NOMO-1 treated with DMSO at 0.1 percent for 48 hours (cell line): ENCODE results near the gene COL11A1.

Experiments used
- DNase-seq: peaks from one replicate; lab custom pipeline; 2025; ENCODE audit not compliant: unreplicated experiment; lab: John Stamatoyannopoulos, UW

Gene COL11A1

GRCh38 chr1:102919659-102920058 lies 188.7 kb downstream of the COL11A1 start:
- no peak for DNase-seq

GRCh38 chr1:102901996-102902395 lies 206.3 kb downstream of the COL11A1 start:
- no peak for DNase-seq

DNA sequence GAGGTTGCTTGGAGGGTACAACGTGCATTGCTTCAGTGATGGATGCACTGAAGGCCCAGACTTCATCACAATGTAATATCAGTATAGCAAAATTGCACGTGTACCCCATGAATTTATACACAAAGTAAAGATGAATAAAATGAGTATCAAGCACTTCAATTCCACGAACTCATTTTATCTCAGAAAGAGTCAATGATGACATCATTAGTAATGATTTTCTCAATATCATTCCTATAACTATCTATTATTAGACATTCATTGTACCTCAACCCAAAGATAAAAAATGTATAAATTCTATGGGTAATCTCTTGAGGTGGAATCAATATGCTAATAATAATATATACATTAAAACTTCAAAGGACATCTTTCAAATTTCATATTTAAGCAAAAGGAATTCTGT lies 208.4 kb downstream of the COL11A1 start:
- no peak for DNase-seq

GRCh38 chr1:102897557-102897956 lies 210.8 kb downstream of the COL11A1 start:
- DNase-seq, result no peak

DNA sequence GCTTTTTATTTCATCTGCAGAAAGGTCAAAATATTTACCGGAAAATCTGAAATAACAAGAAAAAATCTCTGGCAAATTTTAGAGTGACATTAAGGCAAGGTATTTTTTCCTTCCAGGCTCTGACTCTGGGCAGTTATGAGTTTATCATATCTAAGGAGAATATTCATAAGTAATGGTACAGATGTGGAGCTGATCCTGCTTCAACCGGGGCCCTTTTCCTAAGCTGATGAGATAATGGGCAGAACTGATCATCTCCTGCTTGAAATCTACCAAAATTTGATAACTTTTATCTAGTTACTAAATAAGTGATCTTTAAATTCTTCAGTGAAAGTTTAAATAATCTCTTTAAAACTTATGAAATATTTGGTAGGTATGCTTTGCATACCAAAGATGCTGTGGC lies 211.6 kb downstream of the COL11A1 start:
- DNase-seq, result no peak

- DNase-seq, result no peak
These were observed 212.0 kb downstream of the COL11A1 start for GRCh38 chr1:102896286-102896685.

DNA sequence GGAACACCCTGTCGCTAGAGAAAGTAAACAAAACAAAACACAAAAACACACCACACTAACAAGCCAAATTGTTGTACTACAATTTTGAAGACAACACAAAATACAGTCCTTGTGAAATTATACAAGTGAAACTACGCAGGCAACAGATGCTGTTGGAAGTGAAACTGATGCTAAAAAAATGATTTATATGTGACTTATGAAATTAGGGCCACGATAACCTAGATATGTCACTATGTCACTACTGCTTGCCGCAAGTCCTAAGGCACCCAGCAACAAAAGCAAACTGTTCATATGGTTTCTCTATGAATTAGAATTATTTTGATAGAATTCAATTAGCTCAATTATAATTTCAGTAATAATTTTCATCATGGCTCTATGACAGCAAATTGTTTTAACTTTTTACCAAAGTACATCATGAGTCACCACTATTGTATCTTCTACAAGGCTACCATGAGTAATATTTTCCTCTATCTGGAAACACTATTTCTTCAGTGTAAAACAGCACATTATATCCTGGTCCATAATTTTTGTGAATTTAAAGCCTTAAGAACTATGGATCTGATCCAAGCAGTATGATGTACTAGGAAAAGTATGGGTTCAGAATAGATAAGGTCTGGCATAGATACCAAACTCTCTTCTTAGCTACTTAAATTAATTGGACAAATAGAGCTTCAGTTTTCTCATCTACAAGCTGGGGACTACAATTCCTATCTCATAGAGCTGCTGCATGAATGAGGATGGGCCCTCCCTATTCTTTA lies 216.3 kb downstream of the COL11A1 start:
- no peak for DNase-seq

DNA sequence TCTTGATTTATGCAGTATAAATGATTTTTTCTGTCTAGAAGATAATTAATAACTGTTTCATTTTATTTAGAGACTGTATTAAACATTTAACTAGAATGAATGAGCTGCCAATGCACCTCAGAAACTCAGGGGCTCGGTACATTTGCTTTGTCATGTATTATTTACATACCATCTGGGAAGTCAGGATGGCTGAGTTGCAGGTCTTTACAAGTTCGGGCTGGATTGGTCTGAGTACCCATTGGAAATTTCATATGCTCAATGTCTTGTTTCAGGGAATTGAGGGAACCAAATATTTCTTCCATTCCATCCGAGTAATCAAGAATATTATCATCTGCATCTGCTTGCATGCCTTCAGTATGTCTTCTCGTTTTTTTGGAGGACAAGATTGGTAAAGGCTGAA lies 221.7 kb downstream of the COL11A1 start:
- DNase-seq, result no peak

- no peak for DNase-seq
These were observed 224.1 kb downstream of the COL11A1 start for GRCh38 chr1:102884238-102884637.

- DNase-seq, result no peak
These were observed 228.8 kb downstream of the COL11A1 start for GRCh38 chr1:102879439-102879993.

GRCh38 chr1:102875756-102876155 lies 232.6 kb downstream of the COL11A1 start:
- no peak for DNase-seq

DNA sequence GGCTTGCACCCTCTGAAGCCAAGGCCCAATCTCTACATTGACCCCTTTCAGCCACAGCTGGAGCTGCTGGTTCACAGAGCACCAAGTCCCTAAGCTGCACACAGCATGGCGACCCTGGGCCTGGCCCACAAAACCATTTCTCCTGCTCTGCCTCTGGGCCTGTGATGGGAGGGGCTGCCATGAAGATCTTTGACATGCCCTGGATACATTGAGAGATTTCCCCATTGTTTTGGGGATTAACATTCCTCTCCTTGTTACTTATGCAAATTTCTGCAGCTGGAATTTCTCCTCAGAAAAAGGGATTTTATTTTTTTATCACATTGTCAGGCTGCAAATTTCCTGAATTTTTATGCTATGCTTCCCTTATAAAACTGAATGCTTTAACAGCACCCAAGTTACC lies 235.8 kb downstream of the COL11A1 start:
- no peak for DNase-seq

GRCh38 chr1:102872097-102872496 lies 236.2 kb downstream of the COL11A1 start:
- DNase-seq, result no peak

- DNase-seq, result no peak
These were observed 244.6 kb downstream of the COL11A1 start for GRCh38 chr1:102863704-102864103.

DNA sequence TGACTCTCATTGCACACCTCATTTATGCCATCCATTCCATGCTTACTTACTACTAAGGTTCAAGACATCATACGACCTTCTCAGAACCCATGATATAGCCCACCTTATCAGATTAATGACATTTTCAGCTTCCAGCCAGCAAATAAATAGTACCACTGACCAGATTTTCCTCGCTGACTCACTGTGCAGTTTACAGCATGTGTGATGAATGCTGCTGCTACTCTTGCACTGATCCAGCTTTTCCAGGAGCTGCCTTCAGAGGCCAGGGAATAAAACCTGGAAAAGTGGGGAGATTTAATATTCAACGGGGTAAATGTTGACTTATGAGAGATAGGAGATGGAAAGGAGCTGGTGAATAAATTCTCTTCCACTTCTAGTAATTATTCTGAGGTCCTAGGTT lies 247.1 kb downstream of the COL11A1 start:
- DNase-seq, result no peak

DNA sequence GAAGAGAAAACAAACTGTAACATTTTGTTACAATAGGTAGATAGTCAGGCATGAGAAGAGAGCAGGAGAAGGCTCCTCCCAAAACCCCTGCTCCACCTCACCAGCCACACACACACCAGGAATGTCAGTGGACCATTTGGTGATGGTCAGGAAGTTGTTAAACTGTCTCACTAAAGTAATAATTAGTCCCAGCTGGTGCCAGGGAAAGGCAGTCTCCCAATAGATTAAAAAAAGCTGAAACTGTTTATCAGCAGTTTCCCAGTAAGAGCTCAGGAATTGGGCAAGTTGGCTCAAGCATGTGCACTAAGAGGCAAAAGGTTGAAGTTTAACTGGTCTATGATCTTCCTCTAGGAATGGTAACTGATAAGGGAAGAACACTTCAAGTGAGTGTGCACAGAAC lies 249.6 kb downstream of the COL11A1 start:
- DNase-seq, result no peak

DNA sequence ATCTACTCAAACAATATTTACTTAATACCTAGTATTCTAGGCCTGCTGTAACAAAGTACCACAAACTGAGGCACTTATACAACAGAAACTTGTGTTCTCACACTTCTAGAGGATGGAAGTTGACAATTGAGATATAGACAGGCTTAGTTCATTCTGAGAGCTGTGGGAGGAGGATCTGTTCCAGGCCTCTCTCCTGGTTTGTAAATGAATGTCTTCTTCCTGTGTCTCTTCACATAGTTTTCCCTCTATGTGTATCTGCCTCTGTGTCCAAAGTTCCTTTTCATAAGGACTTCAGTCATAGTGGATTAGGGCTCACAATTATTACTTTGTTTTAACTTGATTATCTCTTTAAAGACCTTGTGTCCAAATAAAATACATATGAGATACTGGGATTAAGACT lies 251.1 kb downstream of the COL11A1 start:
- no peak for DNase-seq

DNA sequence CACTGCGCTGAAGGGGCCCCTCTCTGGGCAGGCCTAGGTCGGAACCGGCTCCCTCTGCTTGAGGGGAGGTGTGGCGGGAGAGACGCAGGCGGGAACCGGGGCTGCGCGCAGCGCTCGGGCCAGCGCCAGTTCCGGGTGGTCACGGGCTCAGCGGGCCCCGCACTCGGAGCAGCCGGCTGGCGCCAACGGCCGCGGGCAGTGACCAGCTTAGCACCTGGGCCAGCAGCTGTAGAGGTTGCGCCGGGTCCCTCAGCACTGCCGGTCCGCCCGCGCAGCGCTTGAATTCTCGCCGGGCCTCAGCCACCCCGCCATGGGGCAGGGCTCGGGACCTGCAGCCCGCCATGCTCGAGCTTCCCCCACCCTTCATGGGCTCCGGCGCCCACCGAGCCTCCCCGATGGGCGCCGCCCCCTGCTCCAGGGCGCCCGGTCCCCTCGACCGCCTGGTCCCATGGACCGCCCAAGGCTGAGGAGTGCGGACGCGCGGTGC lies 254.6 kb downstream of the COL11A1 start:
- no peak for DNase-seq

DNA sequence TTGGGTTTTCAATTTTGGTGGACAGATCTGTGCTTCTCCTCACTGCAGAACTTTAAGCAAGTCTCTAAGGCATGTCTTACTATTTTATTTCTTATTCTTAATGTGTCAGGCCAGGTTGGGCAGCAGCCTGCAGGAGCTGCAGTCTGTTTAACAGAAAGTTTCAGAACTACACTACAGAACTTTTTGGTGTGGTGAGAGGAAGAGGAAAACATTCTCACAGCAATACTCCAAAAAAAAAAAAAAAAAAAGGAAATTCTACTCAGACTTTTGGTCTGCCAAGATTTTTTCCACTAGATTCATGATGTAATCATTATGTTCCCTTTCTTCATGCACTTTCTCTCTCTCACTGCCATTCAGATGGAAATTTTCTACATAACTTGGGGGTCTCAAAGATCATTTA lies 255.2 kb downstream of the COL11A1 start:
- DNase-seq, result no peak

DNA sequence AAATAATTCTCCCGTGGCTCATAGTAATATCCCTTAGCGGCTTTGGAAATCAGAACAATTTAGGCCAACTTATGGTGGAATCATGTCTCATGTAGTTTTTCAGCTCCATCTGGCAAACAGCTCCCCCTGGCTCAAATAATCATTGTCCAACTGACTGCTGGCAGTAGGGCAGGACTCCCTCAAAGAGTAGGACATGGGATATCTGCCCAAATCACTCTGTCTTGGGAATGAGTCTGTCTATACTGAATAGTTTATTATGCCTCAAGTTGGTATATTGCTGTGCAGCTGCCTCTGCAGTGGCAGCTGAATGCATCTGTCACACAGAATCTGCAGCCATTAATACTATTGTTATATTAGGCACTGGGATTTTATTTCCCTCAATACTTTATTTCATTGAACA lies 255.7 kb downstream of the COL11A1 start:
- DNase-seq, result no peak

DNA sequence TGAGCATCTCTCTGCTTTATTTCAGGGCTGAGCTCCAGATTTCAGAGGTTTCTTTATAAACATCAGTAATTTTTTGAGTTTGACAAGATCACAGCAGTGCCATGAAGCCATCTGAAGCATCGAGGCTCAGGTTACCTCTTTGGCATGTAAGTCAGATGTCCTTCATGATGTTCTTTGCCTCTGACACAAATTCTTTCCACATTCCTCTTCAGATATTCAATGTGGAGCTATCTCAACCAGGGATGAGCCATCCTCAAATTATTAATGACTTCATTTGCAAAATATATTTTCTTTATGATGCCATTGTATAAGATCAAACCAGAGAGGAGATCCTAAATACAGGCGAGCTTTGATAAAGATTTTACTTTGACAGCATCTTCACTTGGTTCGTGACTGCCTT lies 256.7 kb downstream of the COL11A1 start:
- no peak for DNase-seq

DNA sequence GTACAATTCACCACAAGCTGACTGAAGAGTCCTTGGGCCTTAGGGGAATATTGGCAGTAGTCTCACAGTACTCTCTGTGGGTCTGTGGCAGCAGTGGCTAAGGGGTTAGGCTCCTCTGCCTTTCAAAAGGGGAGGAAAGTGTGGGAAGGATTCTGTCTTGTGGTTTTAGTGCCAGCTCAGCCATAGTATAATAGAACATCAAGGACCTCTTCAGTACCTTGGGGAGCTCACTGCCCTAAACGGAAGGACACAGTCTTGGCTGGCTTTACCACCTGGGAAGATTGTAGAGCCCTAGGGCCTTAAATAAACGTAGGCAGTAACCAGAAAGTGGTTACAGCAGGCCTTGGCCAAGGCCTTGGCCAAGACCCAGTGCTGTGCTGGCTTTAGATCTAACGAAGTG lies 265.7 kb downstream of the COL11A1 start:
- DNase-seq, result no peak

DNA sequence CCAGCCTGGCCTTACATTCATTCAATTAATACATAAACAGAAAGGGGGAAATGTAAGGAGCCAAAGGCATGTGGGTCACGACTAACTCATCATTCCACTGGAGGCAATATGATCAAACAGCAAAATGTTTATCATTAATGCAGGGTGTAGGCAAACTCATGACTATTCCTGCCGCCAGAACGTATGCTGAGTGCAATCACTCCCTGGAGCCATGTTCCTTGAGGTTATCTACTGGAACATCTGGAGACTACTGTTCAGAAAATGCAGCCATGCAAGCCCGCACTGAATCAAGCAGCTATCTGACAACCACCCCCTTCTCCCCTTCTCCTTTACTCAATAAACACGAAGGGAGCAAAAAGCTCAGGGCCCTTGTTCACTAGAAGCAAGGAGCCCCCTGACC lies 267.6 kb downstream of the COL11A1 start:
- DNase-seq, result no peak
